Right lung (tissue), 5 donors: Measurements from ENCODE around the gene WDR86. TPM values are rescaled to one million over a fixed set of nuclear protein-coding genes. Genes with fewer than 3 reads are reported as not detected.

ENCODE experiments used
- DNase-seq, 2 donors: peaks; one replicate each; pipeline ENCODE4 v3.0.0-alpha.2; 2013
- polyA plus RNA-seq, 5 donors: library from polyadenylated mRNA; unstranded; fragments of 120-200 nt; gene quantifications; one replicate each; pipeline versions ENCODE4 v1.2.1 to v1.2.3, GENCODE V29; 2013; ENCODE audit warnings: inconsistent platforms in 1 of 5, low replicate concordance in 1 of 5; ENCODE audit not compliant: insufficient read length in 5 of 5, insufficient read depth in 1 of 5

Gene WDR86
- polyA plus RNA-seq, 5 donors, result 13.3 to 30.5 (median 19.8) TPM

DNA sequence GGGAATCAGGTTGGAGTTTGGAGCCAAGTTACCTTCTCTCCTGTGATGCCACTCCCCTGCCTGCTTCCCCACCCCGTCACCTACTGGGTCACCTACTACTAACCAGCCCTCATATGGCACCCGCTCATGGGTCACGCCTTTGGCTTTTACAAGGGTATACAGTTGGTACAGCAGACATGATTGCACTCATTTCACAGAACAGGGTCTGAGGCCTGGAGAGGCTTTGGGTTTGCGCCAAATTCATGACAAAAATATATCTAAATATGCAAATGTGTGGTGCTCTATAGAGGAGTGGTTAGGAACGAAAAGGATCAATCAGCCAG lies 19.4 kb upstream of the WDR86 start:
- no peak for DNase-seq

GRCh38 chr7:151428378-151429236 lies 18.8 kb upstream of the WDR86 start:
- no peak for DNase-seq

DNA sequence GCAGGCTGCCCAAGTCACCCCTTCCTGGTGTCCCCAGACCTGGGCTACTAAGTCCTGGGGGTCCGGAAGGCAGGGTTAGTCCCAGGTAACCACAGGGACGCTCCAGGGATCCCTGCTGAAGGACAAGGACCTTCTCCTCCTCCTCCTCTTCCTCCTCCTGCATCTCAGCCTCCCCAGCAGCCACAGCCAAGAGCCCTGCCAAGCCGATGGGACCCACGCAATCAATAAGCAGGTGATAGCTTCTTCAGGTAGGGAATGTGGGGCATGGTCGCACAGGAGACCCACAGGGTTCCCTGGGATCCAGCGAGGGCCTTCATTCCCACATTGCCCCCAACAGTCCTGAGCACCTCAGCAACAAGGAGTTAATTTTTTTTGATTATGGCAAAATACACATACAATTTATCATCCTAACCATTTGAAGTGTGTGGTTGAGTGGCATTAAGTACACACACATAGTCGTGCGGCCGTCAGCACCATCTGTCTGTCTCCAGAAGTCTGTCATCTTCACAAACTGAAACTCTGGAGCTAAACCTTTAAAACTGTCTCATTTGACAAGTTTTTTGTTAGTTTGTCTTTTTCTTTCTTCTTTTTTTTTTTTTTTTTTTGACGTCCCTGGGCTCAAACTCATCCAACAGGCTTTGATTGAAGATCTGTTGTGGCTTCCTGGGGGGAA lies 18.0 kb upstream of the WDR86 start:
- DNase-seq, result no peak

GRCh38 chr7:151426904-151427704 lies 17.3 kb upstream of the WDR86 start:
- DNase-seq, result no peak

DNA sequence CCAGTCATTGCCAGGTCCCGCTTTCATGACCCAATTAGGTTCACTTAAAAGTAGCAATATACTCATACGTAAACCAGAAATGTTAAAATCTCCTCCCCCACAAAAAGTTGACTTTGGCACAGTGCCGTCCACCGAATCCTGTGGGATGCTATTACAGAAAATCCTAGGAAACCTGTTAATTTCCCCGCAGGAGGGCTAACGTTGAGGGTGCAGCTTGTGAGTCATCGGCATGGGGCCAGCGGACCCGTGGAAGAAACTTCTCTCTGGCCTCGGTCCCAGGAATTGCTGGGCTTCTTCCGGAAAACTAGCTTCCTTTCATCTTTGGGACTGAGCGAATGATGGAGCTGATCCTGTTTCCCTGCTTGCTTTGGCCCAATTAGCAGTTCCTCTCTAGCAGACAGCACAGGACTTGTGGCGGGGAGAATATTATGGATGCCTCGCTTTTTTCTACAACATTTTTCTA lies 16.6 kb upstream of the WDR86 start:
- no peak for DNase-seq

GRCh38 chr7:151425670-151426440 lies 16.0 kb upstream of the WDR86 start:
- no peak for DNase-seq

DNA sequence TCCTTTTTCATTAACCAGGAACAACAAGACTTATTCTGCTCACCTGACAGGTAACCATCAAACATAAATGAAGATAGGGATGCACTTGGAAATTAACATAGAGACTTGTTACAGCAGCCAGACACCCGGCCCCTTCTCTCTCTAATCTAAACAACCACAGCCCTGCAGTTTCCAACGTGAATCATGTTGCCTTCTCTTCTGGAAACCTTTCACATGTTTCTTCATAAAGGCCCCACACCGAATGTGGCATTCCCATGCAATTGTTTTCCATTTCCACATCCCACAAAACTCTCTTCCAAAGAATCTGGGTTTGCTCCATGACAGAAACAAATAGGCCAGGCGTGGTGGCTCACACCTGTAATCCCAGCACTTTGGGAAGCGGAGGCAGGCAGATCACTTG lies 15.0 kb upstream of the WDR86 start:
- no peak for DNase-seq

- DNase-seq, result no peak
Observed at GRCh38 chr7:151423936-151424335, 14.1 kb upstream of the WDR86 start.

DNA sequence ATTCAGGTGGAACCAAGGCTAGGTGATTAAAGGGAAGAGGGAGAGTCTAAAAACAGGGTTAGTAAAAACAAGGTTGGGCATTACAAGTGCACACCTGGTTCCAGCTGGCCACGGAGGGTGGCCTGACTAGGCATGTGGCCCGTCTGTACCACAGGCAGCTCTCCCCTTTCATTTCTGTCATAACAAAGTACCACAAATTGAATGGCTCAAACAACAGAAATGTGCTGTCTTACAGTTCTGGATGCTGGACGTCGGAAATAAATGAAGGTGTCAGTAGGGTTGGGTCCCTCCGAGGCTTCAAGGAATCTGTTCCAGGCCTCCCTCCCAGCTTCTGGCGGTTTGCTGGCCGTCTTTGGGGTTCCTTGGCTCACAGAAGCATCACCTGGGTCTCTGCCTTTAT lies 13.4 kb upstream of the WDR86 start:
- no peak for DNase-seq

DNA sequence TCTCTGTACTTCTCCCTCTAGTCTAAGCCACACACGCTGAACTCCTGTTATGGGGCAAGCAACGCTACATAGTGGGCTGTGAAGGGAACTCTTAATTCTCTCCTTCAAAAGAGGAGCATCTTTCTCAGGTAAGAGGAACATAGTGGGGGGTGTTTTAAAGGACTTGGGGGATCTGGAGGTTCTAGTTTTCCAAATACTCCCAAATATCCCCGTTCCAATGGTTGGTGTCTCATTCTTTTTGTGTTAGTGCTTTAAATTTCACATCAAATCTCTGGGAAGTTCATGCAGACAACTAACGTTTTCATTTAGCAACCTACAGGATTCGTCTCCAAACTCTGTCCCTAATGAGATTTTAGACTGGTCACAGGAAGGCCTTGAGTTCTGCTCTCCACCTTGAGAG lies 12.4 kb upstream of the WDR86 start:
- no peak for DNase-seq

DNA sequence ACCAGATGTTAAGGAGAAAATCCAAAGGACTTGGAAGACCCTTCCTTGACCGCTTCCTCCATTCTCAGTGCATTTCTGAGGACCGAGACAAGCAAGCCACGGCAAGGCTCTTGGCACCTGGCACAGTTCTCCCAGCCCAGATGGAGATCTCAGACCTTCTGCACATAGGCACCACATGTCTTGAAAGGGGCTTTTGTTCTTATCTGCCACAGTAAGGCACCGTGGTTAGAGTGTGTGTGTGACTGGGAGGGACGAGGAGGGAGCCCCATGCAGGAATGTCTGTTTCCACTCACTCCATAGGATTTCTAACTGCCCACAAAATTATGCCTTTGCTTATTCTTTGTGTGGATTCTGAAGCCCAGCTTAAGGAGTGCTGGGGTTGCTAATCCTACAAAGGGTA lies 10.3 kb upstream of the WDR86 start:
- DNase-seq, result no peak

DNA sequence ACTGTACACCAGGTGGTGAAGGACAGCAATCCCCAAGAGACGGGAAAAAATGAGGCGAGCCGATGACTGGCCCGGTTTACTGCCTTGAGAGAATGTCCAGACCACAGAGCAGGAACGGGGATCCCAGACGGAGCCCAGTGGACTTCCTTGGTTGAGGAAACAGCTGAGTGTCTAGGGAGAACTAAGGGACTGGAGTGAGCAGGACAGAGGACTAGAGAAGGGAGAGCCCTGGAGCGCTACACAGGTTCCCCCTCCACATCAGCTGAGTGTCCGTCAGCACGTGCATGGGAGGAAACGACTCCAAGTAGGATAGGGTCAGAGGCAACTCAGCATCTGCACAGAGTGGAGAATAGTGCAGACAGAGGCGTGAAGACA lies 7.1 kb upstream of the WDR86 start:
- no peak for DNase-seq

DNA sequence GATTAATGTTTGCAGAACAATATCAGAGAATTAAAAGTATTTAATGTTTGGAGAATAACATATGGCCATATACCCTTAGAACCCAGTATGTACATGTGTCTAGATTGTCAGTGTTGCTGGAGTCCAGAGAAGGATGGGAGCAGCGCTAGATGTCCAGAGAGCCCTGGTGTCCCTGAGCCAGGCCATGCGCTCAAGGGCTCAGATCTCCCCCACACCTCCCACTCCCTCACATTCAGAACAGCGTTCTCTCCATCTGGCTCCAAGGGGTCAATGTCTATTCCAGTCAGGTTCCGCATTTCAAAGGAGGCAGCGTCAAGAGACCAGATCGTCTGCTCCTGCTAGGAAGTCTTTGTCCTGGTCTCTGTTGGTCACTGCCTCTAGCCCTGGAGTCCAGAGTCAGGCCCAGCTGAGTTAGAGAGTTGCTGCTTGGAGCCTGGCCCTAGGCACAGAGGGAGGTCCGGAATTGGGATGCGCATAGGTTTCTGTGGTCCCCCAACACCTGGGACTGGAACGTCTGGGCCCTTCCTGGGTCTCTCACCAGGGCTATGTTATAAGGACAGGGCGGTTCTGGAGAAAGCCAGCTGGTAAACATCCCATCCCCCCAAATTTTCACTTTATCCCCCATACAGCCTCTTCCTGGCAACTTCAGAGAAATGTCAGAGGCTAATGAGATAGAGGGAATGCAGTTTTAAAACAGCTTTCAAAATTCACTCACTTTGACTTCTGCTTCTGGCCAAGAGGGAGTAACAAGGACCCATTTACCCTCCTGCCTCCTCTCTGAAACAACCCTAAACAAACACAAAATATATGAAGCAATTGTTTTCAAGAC lies 6.5 kb upstream of the WDR86 start:
- no peak for DNase-seq

GRCh38 chr7:151415375-151416105 lies 5.7 kb upstream of the WDR86 start:
- DNase-seq, result no peak

DNA sequence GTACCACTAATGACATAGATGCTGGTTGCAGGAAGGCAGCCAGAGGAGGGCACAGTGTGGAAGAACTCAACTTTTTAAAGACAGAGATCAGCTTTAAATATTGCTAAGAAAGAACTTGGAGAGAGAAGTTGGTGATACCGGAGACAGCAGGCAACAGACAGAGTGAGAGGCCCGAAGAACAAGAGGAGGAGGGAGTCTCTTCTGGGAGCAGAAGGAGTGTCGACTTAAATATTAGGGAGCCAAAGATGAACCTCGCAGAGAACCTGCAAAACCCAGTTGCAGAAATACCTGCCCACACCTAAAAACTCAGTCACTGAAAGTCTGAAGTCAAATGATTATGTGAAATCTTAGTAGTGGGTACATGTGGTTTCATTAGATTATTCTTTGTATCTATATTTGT lies 3.4 kb upstream of the WDR86 start:
- DNase-seq, result no peak

DNA sequence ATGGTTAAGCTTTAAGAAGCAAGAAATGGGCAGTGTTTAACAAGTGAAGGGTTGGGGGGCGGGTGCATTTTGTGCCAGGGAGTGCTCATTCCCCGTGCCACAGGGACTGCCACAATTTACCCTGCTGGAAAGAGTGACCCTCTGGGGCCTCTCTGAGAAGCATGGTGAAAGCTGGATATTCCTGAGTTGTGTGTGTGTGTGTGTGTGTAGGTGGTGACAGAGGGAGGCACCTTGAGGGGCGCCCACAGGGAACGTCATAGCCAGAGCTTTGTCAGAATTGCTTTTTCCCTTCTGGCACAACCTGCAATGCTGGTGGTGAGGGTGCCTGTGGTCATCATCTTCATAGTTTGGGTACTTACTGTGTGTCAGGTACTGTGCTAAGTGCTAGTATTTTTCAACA lies 2.5 kb upstream of the WDR86 start:
- DNase-seq, result no peak

- no peak for DNase-seq
Observed at GRCh38 chr7:151411551-151411950, 1.7 kb upstream of the WDR86 start.

- no peak for DNase-seq
Observed at GRCh38 chr7:151410405-151411390, 860 bp upstream of the WDR86 start.
